Measurements from ENCODE around the gene F8. TPM values are rescaled to one million over a fixed set of nuclear protein-coding genes. Genes with fewer than 3 reads are reported as not detected.

F8 gene
- total RNA-seq, 4 donors from 2014 or later = 7.2 to 28.4 (median 14.6) TPM

DNA sequence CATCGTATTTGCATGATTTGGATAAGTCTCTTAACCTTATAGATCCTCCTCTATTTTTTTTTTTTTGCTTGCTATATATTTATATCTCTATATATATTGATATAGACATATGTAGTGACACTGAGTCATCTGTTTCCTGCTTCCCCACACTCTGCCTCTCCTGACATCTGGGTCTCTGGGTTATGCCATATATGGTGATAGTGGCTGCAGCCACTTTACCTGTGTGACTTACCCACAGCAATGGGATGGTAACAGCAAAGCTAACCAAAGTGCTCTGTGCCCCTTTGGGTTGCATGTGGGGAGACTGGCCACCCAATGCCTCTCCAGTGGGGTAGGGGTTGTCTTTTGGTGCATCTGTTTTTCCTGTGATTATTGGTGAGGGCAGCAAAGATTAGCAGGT is 33.9 kb upstream of the F8 start:
- DNase-seq (ENCODE audit: low spot score in 2 of 2) = no peak
- Histone ChIP-seq H3K9me3 (no peaks in the 10 kb centered on the region), H3K27ac (no peak overlapping the region), H3K27me3 (no peaks in the 10 kb centered on the region), H3K36me3 (no peaks in the 10 kb centered on the region), H3K4me1 (peaks cover 0 to 12% (median 0%) of the 10 kb centered on the region in 4 donors), H3K4me3 (no peak overlapping the region)
- TF ChIP-seq POLR2A (IDR thresholded peaks at IDR 0.05) (no peak), EP300 (IDR thresholded peaks at IDR 0.05) (no peak)
- TF ChIP-seq, protein P1, sequence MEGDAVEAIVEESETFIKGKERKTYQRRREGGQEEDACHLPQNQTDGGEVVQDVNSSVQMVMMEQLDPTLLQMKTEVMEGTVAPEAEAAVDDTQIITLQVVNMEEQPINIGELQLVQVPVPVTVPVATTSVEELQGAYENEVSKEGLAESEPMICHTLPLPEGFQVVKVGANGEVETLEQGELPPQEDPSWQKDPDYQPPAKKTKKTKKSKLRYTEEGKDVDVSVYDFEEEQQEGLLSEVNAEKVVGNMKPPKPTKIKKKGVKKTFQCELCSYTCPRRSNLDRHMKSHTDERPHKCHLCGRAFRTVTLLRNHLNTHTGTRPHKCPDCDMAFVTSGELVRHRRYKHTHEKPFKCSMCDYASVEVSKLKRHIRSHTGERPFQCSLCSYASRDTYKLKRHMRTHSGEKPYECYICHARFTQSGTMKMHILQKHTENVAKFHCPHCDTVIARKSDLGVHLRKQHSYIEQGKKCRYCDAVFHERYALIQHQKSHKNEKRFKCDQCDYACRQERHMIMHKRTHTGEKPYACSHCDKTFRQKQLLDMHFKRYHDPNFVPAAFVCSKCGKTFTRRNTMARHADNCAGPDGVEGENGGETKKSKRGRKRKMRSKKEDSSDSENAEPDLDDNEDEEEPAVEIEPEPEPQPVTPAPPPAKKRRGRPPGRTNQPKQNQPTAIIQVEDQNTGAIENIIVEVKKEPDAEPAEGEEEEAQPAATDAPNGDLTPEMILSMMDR (IDR thresholded peaks at IDR 0.05) = no peak
- WGBS, 2 donors = 60 to 95% methylated on average over 1 of the region's 1 CpG

DNA sequence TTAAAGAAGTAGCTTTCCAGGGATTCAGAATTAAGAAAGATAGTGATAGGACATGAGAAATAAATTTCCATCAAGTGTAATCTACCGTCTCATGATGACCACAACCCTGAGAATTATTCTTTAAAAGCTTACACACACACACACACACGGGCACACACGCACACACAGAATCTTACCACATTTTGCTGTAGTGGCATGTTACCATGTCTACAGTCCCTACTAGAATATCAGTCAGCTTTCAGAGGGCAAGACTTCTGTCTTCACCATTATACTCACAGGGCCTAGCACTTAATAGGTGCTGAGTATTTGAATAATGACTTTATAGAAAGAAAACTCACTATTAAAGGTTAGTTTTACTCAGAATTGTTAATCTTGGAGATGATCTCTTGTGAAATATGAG is 33.0 kb upstream of the F8 start:
- H3K4me1 ChIP-seq = peaks cover 0 to 12% (median 0%) of the 10 kb centered on the region in 4 donors
- TF ChIP-seq POLR2A (IDR thresholded peaks at IDR 0.05) (no peak), EP300 (IDR thresholded peaks at IDR 0.05) (no peak)
- TF ChIP-seq, protein P1 (IDR thresholded peaks at IDR 0.05) = no peak
- DNase-seq (ENCODE audit: low spot score in 2 of 2) = no peak
- H3K4me3 ChIP-seq = no peak overlapping the region
- 81 to 87% methylated on average over 3 of the region's 3 CpGs for WGBS, 2 donors
- no peaks in the 10 kb centered on the region for H3K36me3 ChIP-seq
- H3K27me3 ChIP-seq = no peaks in the 10 kb centered on the region
- H3K27ac ChIP-seq = no peak overlapping the region
- no peaks in the 10 kb centered on the region for H3K9me3 ChIP-seq

DNA sequence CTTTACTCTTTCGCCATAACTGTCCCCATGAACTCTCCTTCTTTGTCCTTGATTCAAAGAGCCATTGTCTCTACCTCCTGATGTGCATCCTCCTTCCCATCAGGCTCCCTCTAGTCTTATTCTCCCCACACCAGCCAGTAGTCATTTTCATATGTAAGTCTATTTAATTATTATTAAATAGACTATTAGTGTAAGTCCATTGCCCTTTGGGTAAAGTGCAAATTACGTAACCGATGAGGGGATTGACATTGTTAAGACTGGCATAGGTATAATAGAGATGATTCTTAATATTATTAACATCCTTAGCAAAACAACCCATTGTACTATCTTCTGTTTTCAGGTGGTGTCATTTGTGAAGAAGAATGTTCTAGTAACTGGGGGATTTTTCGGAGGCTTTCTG is 31.7 kb upstream of the F8 start:
- TF ChIP-seq EP300 (IDR thresholded peaks at IDR 0.05) (no peak), POLR2A (IDR thresholded peaks at IDR 0.05) (no peak)
- TF ChIP-seq, protein P1 (IDR thresholded peaks at IDR 0.05) = no peak

DNA sequence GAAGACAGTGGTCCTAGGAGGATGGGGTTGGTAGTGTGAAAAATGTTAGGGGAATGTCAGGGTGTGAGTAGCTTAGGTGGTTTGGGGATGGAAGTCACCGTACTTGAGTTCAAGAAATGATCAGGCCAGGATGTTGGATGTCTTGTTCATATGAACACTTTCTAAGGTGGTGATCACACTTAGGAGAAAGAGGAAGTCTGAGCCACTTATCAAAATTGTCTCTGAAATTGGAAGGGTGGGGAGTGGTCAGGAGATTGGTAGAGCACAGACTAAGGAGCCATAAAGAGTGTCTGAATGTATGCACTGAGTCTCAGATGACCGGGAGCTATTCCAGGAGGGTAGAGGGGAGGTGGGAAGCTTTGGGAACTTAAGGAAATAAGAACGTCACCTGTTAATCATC is 31.1 kb upstream of the F8 start:
- no peak for TF ChIP-seq EP300 (IDR thresholded peaks at IDR 0.05)
- TF ChIP-seq, protein P1 (IDR thresholded peaks at IDR 0.05) = no peak
- TF ChIP-seq POLR2A (IDR thresholded peaks at IDR 0.05) = no peak
- DNase-seq (ENCODE audit: low spot score in 2 of 2) = no peak
- Histone ChIP-seq H3K4me3 (no peak overlapping the region), H3K27me3 (no peaks in the 10 kb centered on the region), H3K27ac (no peak overlapping the region), H3K36me3 (no peaks in the 10 kb centered on the region), H3K9me3 (no peaks in the 10 kb centered on the region), H3K4me1 (peaks cover 0 to 12% (median 0%) of the 10 kb centered on the region in 4 donors)
- WGBS, 2 donors = 74 to 79% methylated on average over 3 of the region's 3 CpGs

More for the DNA sequence above, 31.7 kb upstream of the F8 start:
- Histone ChIP-seq H3K27me3 (no peaks in the 10 kb centered on the region), H3K9me3 (no peaks in the 10 kb centered on the region), H3K4me1 (peaks cover 0 to 12% (median 0%) of the 10 kb centered on the region in 4 donors), H3K27ac (no peak overlapping the region), H3K36me3 (no peaks in the 10 kb centered on the region), H3K4me3 (no peak overlapping the region)
- DNase-seq (ENCODE audit: low spot score in 2 of 2) = no peak
- 77 to 79% methylated on average over 4 of the region's 4 CpGs for WGBS, 2 donors

DNA sequence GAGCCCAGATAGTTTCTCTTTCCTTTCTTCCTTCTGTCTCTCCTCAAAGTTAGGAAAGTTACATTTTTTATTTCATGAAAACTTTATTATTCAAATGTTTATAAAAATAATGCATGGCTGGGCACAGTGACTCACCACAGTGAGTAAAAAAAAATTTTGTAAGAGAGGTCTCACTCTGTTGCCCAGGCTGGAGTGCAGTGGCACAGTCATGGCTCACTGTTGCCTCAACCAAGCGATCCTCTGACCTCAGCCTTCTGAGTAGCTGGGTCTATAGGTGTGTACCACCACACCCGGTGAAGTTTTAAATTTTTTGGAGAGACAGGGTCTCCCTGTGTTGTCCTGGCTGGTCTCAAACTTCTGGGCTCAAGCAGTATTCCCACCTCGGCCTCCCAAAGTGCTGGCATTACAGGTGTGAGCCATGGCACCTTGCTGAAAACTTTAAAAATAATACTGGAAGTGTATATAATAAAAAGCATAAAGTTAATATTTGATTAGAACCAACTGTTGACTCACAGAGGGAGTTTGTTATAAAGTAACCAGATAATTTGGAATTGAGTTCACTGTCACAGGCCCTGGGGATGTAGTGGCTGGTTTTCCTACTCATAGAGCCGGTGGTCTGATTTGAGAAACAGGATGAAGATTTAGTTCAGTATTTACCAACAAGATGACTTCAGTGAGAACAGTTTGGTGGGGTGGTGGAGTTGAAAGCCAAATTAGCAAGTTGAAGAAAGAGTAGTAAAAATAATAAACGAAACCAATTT is 30.4 kb upstream of the F8 start:
- Histone ChIP-seq H3K36me3 (no peaks in the 10 kb centered on the region), H3K4me3 (no peak overlapping the region), H3K27me3 (no peaks in the 10 kb centered on the region), H3K27ac (no peak overlapping the region), H3K9me3 (no peaks in the 10 kb centered on the region), H3K4me1 (peaks cover 0 to 12% (median 0%) of the 10 kb centered on the region in 4 donors)
- TF ChIP-seq, protein P1 (IDR thresholded peaks at IDR 0.05) = no peak
- TF ChIP-seq EP300 (IDR thresholded peaks at IDR 0.05) (no peak), POLR2A (IDR thresholded peaks at IDR 0.05) (no peak)
- no peak for DNase-seq (ENCODE audit: low spot score in 2 of 2)
- WGBS, 2 donors = 73 to 98% methylated on average over 5 of the region's 5 CpGs
